HG02798 (cell line): ENCODE measurements around the gene SLC25A18.
"Not testable (repeated sequence)": the region's sequence is repeated elsewhere in the genome, so short reads cannot be mapped to it uniquely, and the experiment has no call there.

Experiments
- ATAC-seq: cut with Tn5 transposase; IDR thresholded peaks from one replicate; pipeline ENCODE4 v1.9.1; 2021; ENCODE audit warnings: mild to moderate bottlenecking; ENCODE audit not compliant: unreplicated experiment, poor library complexity

SLC25A18 gene

DNA sequence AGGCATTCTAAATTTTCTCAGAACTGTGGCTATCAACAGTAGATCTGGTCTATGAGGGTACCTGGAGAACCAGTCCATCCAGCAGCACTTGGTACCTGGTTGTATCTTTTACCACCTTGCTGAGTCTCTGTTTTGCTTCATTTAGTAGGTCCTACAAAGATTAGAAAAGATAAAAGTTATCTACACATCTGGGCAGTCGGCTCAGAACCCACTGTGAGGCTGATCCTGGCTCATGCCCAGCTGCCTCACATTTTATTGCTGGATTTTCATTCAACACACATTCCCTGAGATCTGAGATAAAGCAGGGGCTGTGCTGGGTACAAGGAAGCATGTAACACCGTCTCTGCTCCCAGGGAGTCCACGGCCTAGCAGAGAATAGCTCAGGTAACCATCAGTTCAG lies 37.7 kb downstream of the SLC25A18 start:
- no peak for ATAC-seq

DNA sequence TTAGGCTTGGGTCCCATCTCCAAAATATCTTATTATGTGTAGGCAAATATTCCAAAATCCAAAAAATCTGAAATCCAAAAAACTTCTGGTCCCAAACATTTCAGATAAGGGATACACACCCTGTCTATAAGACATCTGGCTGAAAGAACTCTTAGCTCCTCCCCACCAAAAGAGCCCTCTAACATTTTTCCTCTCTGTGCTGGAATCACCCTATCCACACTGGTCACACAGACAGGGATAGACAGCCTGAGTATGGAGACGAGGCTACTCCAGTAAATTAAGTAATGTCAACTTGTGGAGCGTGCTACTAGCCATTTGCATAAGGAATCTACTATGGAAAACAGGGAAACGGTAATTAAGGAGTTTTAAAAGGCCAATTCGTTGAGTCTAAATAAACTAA lies 40.4 kb downstream of the SLC25A18 start:
- ATAC-seq = no peak

DNA sequence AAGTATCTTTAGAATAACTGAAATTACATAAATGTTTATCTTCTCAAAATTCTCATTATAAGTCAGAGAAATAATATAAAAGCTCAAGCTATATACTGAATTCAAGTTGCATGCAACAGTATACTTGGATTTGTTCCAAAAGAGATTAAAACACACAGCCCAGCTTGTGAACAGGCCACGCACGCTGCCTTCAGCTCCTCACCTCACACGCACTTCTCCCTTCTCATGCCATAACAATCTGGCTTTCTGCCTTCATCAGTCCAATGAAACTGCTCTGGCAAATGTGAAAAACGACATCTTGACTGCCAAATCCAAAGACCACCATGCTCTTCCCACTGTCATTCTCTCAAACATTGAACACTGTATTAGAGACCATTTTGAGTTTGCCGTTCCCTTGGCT lies 43.2 kb downstream of the SLC25A18 start:
- ATAC-seq = no peak

DNA sequence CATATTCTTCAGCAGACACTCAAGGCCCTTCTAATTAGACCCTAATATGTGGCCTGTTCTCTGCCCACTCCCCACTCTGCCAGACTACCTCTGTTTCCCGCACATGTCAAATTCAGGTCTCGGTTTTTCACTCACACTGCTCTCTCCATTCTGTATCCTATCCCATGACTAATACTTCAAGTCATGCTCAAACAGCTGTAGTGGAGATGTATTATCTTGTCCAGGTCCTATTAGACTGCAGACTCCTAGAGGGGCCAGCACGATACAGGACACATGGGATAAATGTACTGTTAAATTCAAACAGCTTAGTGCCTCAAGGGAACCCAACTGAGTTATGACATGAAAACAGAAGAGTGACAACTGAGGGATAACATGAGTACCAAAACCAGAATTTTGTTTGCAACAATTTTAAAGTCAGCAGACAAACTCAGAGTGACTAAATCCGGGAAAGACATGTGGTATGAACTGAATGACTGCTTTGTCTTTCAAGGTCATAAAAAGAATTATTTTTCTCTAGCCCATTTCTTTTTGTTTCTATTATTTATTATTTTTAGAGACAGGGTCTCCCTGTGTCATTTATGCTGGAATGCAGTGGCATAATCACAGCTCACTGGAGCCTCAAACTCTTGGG lies 44.7 kb downstream of the SLC25A18 start:
- no peak for ATAC-seq

DNA sequence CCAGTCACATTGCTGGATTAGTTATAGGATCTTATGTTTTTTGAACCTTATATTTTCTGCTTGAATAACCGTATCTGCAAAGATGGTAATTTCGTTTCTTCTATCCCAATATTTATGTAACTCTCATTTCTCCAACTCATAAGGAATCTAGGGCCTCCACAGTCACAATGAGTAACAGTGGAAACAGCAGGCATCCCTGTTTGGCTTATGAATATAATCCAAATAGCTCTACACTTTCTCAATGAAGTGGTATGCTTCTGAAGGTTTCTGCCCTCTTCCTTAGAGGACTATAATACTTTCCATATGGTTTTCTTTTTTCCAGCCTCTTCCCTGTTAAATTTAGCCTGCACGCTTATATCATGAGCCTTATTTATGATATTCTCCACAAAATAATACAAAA lies 48.8 kb downstream of the SLC25A18 start:
- ATAC-seq = no peak

DNA sequence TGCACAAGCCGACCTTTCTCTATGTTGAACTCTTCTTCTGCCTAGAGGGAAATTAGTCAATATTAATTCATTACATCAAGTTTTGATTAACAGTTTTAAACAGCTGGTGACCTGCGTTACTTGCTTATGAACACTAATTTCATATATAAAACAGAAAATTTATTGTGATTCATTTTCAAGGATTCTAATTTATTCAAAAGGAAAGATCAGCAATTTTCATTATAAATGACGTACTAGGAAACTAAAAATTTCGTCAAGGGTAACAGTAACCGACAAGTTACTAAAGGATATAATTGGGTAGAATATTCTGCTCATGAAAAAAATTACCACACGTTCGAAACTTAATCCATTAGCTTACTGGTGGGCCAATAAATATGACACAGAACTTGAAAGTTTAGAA lies 50.0 kb downstream of the SLC25A18 start:
- ATAC-seq = no peak

DNA sequence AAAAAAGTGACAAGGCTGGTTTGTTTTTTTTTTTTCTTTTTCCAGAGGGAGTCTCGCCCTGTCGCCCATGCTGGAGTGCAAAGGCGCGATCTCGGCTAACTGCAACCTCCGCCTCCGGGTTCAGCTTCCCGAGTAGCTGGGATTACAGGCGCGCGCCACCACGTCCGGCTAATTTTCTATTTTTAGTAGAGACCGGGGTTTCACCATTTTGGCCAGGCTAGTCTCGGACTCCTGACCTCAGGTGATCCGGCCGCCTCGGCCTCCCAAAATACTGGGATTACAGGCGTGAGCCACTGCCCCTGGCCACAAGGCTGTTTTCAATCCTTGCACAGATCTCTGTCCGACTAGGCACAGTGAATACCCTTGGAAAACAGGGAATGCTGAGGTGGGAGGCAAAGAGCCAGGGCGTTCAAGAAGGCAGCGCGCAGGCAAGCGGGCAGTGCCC lies 64.7 kb downstream of the SLC25A18 start:
- ATAC-seq = no peak

DNA sequence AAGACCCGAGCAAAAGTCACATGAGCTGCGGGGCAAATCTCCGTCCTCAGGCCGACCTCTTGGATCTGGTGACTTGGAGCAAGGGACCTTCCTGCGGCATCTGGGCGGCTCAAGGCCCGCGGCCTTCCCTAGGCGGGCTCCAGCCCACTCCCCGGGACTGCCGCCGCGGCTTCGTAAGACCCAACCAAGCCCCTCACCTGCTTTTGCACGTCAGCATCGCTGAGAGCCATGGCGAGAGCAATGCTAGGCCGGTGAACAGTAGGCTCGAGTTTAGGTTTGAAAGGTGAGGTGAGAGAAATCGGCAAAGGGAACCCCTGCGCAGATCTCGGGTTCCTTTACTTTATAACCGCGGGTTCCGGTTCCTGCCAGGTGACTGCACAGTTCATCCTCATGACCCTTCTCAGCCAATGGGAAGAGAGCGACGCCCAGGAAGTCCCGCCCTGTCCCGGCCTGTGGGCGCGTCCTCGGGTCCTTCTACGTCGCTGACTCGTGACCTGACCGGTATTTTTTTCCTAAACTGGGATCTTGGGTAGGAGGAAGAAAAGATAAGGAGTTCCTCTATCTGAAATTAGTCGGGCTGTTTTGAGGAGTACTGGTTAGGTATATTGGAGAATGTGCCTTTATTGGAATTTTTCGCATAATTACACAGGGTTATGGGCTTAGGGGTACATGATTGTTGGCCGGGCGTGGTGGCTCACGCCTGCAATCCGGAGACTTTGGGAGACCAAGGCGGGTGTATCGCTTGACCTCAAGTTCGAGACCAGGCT lies 65.3 kb downstream of the SLC25A18 start, which contains the start of gene ATP6V1E1:
ATP6V1E1 (minus strand) TSS at position 344 of the 767 bp plus-strand sequence; CDS start at position 230, 114 bp downstream.
- ATAC-seq = peak; percentile 100

DNA sequence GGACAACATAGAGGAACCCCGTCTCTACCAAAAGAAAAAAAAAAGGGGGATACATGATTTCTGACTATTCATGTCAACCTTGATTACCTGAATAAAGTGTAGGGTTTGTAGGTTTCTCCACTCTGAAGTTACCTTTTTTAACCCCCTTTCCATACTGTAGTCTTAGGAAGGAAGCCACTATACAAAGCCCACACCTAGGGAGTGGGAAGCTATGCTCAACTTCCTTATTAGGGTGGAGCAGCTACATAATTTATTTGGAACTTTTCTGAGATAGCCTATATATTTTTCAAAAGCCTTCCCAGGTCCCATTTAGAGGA lies 65.8 kb downstream of the SLC25A18 start:
- no peak for ATAC-seq

DNA sequence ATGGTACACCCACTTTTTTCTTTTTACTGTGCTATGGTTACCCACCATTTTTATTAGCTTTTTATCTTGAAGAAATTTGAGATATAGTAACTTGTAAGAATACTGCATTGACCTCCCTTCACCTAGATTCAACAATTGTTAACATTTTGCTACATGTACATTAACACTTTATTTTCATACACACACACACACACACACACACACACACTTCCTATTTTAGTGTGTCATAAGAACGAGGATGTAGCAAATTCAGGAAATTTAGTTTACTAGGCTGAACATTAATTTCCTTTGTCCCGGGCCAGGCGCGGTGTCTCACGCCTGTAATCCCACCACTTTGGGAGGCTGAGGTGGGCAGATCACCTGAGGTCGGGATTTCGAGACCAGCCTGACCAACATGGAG lies 66.3 kb downstream of the SLC25A18 start:
- no peak for ATAC-seq

DNA sequence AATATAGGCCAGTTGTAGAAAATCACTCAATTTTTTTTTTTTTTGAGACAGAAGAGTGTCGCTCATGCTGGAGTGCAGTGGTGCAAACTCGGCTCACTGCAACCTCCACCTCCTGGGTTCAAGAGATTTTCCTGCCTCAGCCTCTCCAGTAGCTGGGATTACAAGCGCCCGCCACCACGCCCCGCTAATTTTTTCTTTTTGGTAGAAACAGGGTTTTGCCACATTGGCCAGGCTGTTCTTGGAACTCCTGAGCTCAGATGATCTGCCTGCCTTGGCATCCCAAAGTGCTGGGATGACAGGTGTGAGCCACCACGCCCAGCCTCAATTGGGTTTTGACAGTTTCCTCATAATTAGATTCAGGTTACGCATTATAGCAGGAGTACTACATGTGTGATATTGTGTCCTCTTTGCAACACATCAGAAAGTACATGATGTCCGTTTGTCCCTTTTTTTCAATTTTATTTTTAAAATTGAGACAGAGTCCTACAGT lies 67.8 kb downstream of the SLC25A18 start:
- ATAC-seq = no peak

DNA sequence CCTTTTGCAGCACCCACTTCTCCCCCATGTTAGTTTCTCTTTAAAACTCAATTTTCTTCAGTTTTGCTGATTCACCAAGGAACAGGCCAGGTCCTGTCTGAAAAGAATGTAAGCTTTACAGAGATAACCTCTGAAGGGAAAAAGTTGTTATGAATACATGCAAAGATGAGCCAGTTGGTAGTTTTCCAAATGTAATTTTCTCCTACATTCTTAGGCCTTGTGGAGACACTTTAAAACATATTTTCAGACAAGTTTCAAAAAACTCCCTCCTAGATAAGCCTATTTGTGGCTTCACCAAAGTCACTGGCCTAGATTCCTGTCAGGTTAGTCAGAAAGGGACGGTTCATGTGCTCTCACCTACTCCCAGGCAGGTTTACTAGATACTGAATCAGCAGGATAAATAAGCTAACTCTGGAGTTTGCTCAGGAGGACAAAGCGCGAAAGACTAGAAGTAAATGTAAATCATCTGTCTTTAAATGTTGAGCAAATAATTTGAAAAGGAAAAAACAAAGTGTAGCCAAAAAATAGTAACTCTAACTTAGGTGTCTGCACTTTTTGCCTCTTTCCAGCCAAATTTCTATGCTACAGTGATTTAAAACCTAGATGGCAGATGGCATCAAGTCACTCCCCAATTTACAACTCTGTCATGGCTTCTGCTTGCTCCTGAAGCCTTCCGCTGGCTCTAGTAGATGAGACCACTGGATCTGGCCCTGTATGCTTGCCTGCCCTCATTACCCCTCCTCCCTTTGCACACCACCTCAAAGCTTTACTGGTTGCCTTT lies 70.1 kb downstream of the SLC25A18 start:
- no peak for ATAC-seq

DNA sequence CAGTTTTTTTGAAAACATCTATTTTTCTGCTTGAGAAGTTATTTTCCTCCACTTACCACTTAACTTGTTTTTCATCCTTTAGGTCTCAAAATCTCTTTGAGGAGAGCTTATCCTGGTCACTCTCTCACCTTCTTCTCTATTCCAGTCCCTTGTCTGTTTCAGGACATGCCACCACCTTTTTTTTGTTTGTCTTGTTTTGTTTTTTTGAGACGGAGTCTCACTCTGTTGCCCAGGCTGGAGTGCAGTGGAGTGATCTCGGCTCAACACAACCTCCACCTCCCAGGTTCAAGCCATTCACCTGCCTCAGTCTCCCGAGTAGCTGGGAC lies 70.7 kb downstream of the SLC25A18 start:
- ATAC-seq = no peak

DNA sequence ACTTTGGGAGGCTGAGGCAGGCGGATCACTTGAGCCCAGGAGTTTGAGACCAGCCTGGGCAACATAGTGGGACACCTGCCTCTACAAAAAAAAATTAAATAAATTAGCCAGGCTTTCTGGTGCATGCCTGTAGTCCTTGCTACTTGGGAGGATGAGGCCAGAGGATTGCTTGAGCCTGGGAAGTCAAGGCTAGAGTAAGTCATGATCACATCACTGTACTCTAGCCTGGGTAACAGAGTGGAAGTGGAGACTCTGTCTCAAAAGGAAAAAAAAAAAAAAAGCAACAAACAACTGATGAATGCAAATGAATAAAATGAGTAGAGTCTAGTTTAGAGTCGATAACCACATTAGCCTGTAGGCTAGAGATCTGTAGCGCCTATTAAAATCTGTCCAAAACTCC lies 71.4 kb downstream of the SLC25A18 start:
- ATAC-seq = no peak

DNA sequence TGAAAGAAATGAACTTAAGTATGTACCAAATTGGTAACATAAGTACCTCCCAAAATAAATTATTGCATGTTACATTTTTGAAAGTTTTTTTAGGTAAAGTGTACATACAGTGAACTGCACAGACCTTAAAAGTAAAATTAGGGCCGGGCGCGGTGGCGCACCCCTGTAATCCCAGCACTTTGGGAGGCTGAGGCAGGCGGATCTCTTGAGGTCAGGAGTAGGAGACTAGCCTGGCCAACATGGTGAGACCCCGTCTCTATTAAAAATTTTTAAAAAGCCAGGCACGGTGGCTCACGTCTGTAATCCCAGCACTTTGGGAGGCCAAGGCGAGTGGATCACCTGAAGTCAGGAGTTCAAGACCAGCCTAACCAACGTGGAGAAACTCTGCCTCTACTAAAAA lies 73.6 kb downstream of the SLC25A18 start:
- ATAC-seq = not testable (repeated sequence)

DNA sequence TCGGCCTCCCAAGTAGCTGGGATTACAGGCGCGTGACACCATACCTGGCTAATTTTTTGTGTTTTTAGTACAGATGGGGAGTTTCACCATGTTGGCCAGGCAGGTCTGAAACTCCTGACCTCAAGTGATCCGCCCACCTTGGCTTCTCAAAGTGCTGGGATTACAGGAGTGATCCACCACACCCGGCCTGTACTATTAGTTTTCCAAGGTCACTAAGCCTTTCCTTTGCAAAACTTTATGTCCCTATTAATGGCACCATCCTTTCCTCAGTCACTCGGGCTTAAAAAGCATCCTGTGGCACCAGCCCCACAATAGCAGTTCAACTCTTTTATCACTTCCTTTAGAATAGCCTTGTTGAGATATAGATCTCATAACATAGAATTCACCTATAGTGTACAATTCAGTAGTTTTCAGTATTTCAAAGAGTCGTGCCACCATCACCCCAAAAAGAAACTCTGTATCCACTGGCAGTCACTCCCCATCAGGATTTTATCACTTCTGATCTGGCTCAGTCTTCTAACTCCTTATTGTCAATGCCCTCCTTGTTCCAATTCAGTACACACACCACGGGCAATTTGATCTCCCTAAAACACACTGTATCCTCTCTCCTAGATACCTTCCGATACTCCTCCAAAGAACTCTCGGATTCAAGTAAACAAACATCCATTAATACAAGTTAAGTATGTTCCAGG lies 74.3 kb downstream of the SLC25A18 start:
- no peak for ATAC-seq

DNA sequence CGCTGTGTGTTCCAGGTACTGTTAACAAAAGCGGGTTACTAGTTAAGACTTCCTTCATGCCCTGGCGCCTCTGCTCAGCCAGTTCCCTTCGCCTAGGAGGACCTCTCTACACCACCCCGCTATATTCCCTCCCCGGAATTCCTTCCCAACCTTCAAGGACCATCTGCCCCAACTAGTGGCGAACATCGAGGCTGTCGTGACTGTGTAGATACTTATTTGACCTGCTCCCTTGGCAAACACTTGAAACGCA lies 74.8 kb downstream of the SLC25A18 start:
- peak; percentile 4 for ATAC-seq

DNA sequence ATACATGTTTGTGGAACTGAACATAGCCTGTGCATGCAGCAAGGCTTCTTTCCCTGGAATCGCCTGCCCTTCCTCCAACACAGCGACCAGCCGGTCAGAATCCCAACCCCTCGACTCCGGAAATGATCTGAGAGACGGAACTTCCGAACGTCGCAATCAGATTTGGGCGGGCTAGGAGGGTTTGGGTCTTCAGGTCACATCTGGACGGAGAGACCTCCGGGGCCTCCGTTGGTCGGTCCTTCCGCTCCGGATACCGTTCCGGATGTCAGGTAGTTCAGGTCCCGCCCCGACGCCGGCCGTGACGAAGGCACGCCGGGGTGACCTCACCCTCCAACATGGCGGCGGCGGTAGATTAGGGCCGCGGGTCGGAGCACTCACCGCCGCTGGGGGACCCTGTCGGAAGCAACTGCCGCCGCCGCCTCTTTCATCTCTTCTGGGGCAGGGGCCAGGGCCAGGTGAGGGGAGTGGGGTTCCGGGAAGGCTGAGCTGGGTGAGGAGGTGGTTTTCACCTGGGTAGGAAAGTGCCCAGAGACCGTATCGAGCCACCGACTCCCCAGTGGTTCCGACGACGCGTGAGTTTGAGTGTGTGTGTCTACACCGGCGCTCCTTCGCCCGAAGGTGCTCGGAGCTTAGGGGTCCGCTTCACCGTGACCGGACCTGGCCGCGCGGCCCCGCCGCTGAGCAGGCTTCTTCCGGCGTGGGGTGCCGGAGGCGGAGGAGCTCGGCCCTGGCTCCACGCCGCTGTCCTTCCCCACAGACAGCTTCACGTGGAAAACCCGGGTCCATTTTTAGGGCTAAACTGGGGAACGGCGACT lies 75.3 kb downstream of the SLC25A18 start, which contains the start of gene BCL2L13:
BCL2L13 (plus strand) TSS at position 326 of the 815 bp plus-strand sequence. CDS start 16,955 bp downstream, outside the sequence.
- ATAC-seq = peak; percentile 94

DNA sequence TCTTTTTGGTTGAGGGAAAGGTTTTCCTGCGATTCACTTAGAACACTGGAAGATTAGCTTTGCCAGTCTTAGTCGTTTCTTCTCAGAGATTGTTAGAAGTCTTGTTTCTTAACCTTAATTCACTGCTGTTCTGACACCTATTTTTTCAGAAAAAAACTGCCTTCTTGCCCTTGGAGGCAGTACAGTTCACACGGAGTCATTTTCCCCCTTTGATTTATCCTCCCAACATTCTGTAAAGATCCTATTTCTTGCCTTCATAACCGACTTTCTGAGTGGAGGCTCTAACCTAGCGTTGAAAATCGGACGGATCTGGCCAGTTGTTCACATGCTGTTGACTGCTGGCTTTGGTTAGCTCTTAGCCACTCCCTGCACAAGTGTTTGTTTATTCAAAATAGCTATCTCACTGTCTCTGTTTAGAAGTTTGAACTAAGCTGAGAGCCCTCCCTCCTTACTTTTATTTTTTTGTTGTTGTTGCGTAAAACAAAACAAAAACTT lies 76.0 kb downstream of the SLC25A18 start:
- peak; percentile 37 for ATAC-seq
